Endothelial cell of umbilical vein (primary cell): Measurements from ENCODE around the gene CCDC150. TPM values are rescaled to one million over a fixed set of nuclear protein-coding genes. Genes with fewer than 3 reads are reported as not detected.

ENCODE experiments used
- BruUV-seq: library from RNA; stranded (reverse); fragments of 400-500 nt; replicated peaks from 2 replicates; lab custom pipeline; 2021; lab: Mats Ljungman, UMichigan
- CTCF ChIA-PET: fragments of 300-600, 350-600 bp; sonication (Branson Sonifier 250); formaldehyde crosslinking; loops from one replicate; lab custom pipeline; 2021; ENCODE audit warnings: antibody characterized with exemption, inconsistent platforms; lab: Charles Lee
- POLR2A ChIA-PET: fragments of 300-600, 350-600 bp; sonication (Branson Sonifier 250); formaldehyde crosslinking; loops from one replicate; lab custom pipeline; 2021; ENCODE audit warnings: antibody characterized with exemption, inconsistent platforms; lab: Charles Lee
- DNase-seq: peaks from one replicate; pipeline ENCODE4 v3.0.0-alpha.2; 2011; ENCODE audit warnings: low read depth, low spot score
- FAIRE-seq: peaks from 2 replicates; lab custom pipeline; 2011; peaks lifted over from hg19 to GRCh38; lab: Jason Lieb, UNC
- H2AFZ ChIP-seq: 2 replicates; pipeline ENCODE4 v1.6.0; 2012; ENCODE audit warnings: low read depth, low read length, control low read depth, inconsistent platforms
- H3K27ac ChIP-seq: 2 replicates; pipeline ENCODE4 v1.5.1; 2011; ENCODE audit warnings: low read depth, mild to moderate bottlenecking, control low read depth, low read length, moderate library complexity; ENCODE audit not compliant: insufficient read depth
- H3K27me3 ChIP-seq, 2 experiments: 2 replicates each; pipeline versions ENCODE4 v1.6.0 to v1.6.1; 2011; ENCODE audit warnings: low read length in 2 of 2, mixed read lengths in 1 of 2; ENCODE audit not compliant: control insufficient read depth in 2 of 2, insufficient read depth in 2 of 2
- H3K36me3 ChIP-seq, 2 experiments: 2 replicates in 1 of 2; 3 replicates in 1 of 2; pipeline ENCODE4 v1.5.1; 2011; ENCODE audit warnings: low read length in 2 of 2, mild to moderate bottlenecking in 1 of 2, moderate library complexity in 1 of 2; ENCODE audit not compliant: control insufficient read depth in 2 of 2, insufficient read depth in 2 of 2; ENCODE audit errors: extremely low read depth in 1 of 2
- H3K4me1 ChIP-seq: 3 replicates; pipeline ENCODE4 v1.5.1; 2011; ENCODE audit warnings: mild to moderate bottlenecking, low read length; ENCODE audit not compliant: control insufficient read depth, insufficient read depth; ENCODE audit errors: extremely low read depth
- H3K4me2 ChIP-seq: 2 replicates; pipeline ENCODE4 v1.6.1; 2011; ENCODE audit warnings: low read length, control low read depth, mixed read lengths; ENCODE audit not compliant: insufficient read depth
- H3K4me3 ChIP-seq, 3 experiments: fragments of 200-600 bp in 1 of 3; sonication (generic), shearing (Covaris generic) in 1 of 3; replicated peaks in 1 of 3; 2 replicates each; pipeline ENCODE4 v1.5.1; 2011 to 2016; ENCODE audit warnings: control low read depth in 3 of 3, low read length in 3 of 3, mild to moderate bottlenecking in 2 of 3, inconsistent platforms in 1 of 3, low read depth in 1 of 3, moderate library complexity in 1 of 3; ENCODE audit not compliant: insufficient read depth in 1 of 3
- H3K79me2 ChIP-seq: 2 replicates; pipeline ENCODE4 v1.6.0; 2012; ENCODE audit warnings: low read length, inconsistent platforms; ENCODE audit not compliant: control insufficient read depth, insufficient read depth
- H3K9ac ChIP-seq: replicated peaks from 2 replicates; pipeline ENCODE3; 2011; ENCODE audit warnings: low read length, control low read depth; ENCODE audit not compliant: insufficient read depth; ENCODE audit errors: extremely low read depth
- H3K9me1 ChIP-seq: replicated peaks from 3 replicates; pipeline ENCODE4 v1.6.0; 2011; ENCODE audit warnings: mild to moderate bottlenecking, low read length; ENCODE audit not compliant: control insufficient read depth, insufficient read depth; ENCODE audit errors: extremely low read depth
- H3K9me3 ChIP-seq: replicated peaks from 2 replicates; pipeline ENCODE4 v1.5.1; 2012; ENCODE audit warnings: low read length, inconsistent platforms; ENCODE audit not compliant: control insufficient read depth, insufficient read depth
- H4K20me1 ChIP-seq: replicated peaks from 2 replicates; pipeline ENCODE3; 2011; ENCODE audit warnings: mild to moderate bottlenecking, low read length; ENCODE audit not compliant: control insufficient read depth, insufficient read depth; ENCODE audit errors: extremely low read depth
- CTCF ChIP-seq, 2 donors: IDR thresholded peaks; 1 replicate in 1 of 2; 2 replicates in 1 of 2; pipeline ENCODE4 v1.5.1; 2011; ENCODE audit warnings: low read length in 2 of 2, mild to moderate bottlenecking in 2 of 2, moderate library complexity in 2 of 2, control low read depth in 1 of 2, inconsistent platforms in 1 of 2, low read depth in 1 of 2; ENCODE audit not compliant: insufficient read depth in 1 of 2; ENCODE audit errors: extremely low read depth in 1 of 2
- EZH2 ChIP-seq: IDR thresholded peaks from 2 replicates; pipeline ENCODE4 v1.6.1; 2012; ENCODE audit warnings: borderline replicate concordance, low read depth, mild to moderate bottlenecking, moderate library complexity, low read length, inconsistent platforms; ENCODE audit not compliant: severe bottlenecking
- FOS ChIP-seq: IDR thresholded peaks from 2 replicates; pipeline ENCODE4 v1.6.1; 2011; ENCODE audit warnings: mild to moderate bottlenecking, low read length, moderate library complexity, borderline replicate concordance; ENCODE audit not compliant: insufficient read depth
- GATA2 ChIP-seq: IDR thresholded peaks from 2 replicates; pipeline ENCODE4 v1.7.0; 2011; ENCODE audit warnings: low read depth, mild to moderate bottlenecking, moderate library complexity, mixed read lengths, low read length; ENCODE audit not compliant: insufficient read length, insufficient read depth
- JUN ChIP-seq: IDR thresholded peaks from 2 replicates; pipeline ENCODE4 v1.6.1; 2011; ENCODE audit warnings: borderline replicate concordance, low read depth; ENCODE audit not compliant: insufficient read length, insufficient read depth
- MAX ChIP-seq: IDR thresholded peaks from 2 replicates; pipeline ENCODE4 v1.6.1; 2011; ENCODE audit not compliant: insufficient read depth, insufficient read length
- MYC ChIP-seq: IDR thresholded peaks from one replicate; pipeline ENCODE4 v1.6.1; 2011; ENCODE audit warnings: mild to moderate bottlenecking, low read depth, low read length
- POLR2A ChIP-seq: IDR thresholded peaks from 2 replicates; pipeline ENCODE4 v1.6.1; 2012; ENCODE audit warnings: low read depth, mild to moderate bottlenecking, control low read depth, low read length
- POLR2AphosphoS5 ChIP-seq: IDR thresholded peaks from 2 replicates; pipeline ENCODE4 v1.6.1; 2012; ENCODE audit warnings: low read depth, mild to moderate bottlenecking, control low read depth, low read length, moderate library complexity; ENCODE audit not compliant: insufficient read depth
- dilution Hi-C: fragments of 300-500 bp; cut with MboI; formaldehyde crosslinking; loops from one replicate; pipeline ENCODE4 v1.15.0; 2019; ENCODE audit warnings: low sequenced_read_pairs; ENCODE audit not compliant: extremely low pct_ligation_motif_present
- intact Hi-C: fragments of 100-400 bp; cut with micrococcal nuclease; formaldehyde crosslinking; loops from one replicate; pipeline ENCODE4 v1.10.0; 2022
- polyA plus RNA-seq, 4 experiments: library from polyadenylated mRNA; depleted of rRNA in 3 of 4; stranded (reverse) in 3 of 4; unstranded in 1 of 4; fragments of >200 nt; gene quantifications; 2 replicates each; pipeline versions ENCODE4 v1.2.1 to v1.2.3, GENCODE V29; 2011 to 2012; ENCODE audit warnings: missing spikeins in 1 of 4
- total RNA-seq: library from RNA; stranded (reverse); gene quantifications from 2 replicates; pipeline ENCODE4 v1.2.3, GENCODE V29; 2021

Gene CCDC150
- total and polyA plus RNA-seq, 2 donors (not counting 3 experiments of a cell fraction or from before 2014, with no cell fraction given) = 1.7 to 19.9 TPM

- Histone ChIP-seq H2AFZ (no peak overlapping the region), H3K36me3 (no peaks in the 10 kb centered on the region), H3K79me2 (peaks cover 5% of the 10 kb centered on the region), H3K4me3 (no peak overlapping the region), H4K20me1 (no peaks in the 10 kb centered on the region), H3K4me1 (peaks cover 2% of the 10 kb centered on the region), H3K9me1 (no peaks in the 10 kb centered on the region), H3K9me3 (peaks cover 3% of the 10 kb centered on the region), H3K27me3 (no peaks in the 10 kb centered on the region), H3K27ac (no peak overlapping the region), H3K4me2 (no peak overlapping the region), H3K9ac (no peak overlapping the region)
- CTCF ChIA-PET = no interaction called here
- FAIRE-seq (no peak), DNase-seq (no peak)
- TF ChIP-seq POLR2A (no peak), EZH2 (no peak), MAX (no peak)
- dilution Hi-C loops (no loop called here), intact Hi-C loops (no loop called here)
- POLR2A ChIA-PET = no interaction called here
- no TSS peak for BruUV-seq
These were observed 17.8 kb downstream of the CCDC150 start for GRCh38 chr2:196657333-196657732.

GRCh38 chr2:196659844-196660243, 20.3 kb downstream of the CCDC150 start:
- no peaks in the 10 kb centered on the region for H3K9me3 ChIP-seq
- H3K4me1 ChIP-seq = peaks cover 2% of the 10 kb centered on the region
- BruUV-seq = no TSS peak
- dilution Hi-C loops = no loop called here
- intact Hi-C loops = no loop called here
- no peak overlapping the region for H3K9ac ChIP-seq
- no peaks in the 10 kb centered on the region for H3K9me1 ChIP-seq
- no peak for FAIRE-seq
- H3K4me3 ChIP-seq = no peak overlapping the region
- H2AFZ ChIP-seq = no peak overlapping the region
- no peaks in the 10 kb centered on the region for H4K20me1 ChIP-seq
- H3K27ac ChIP-seq = no peak overlapping the region
- no peak for DNase-seq
- no peaks in the 10 kb centered on the region for H3K36me3 ChIP-seq
- H3K79me2 ChIP-seq = no peaks in the 10 kb centered on the region
- H3K4me2 ChIP-seq = no peak overlapping the region
- TF ChIP-seq CTCF (IDR thresholded peaks at IDR 0.05; ENCODE audit: extremely low read depth in 1 of 2, insufficient read depth in 1 of 2, low read depth in 1 of 2, low read length in 2 of 2) (no peak), JUN (no peak), MAX (no peak), POLR2AphosphoS5 (no peak), EZH2 (no peak), GATA2 (no peak), MYC (no peak), POLR2A (no peak), FOS (no peak)
- ChIA-PET CTCF (interaction anchor here (1.1 kb wide), 1 partner anchor 12 kb away, joined by 3 read pairs; no protein-coding TSS in a partner anchor), POLR2A (no interaction called here)
- H3K27me3 ChIP-seq = no peaks in the 10 kb centered on the region
